ENCODE data around the gene TLE1.

TLE1 gene

DNA sequence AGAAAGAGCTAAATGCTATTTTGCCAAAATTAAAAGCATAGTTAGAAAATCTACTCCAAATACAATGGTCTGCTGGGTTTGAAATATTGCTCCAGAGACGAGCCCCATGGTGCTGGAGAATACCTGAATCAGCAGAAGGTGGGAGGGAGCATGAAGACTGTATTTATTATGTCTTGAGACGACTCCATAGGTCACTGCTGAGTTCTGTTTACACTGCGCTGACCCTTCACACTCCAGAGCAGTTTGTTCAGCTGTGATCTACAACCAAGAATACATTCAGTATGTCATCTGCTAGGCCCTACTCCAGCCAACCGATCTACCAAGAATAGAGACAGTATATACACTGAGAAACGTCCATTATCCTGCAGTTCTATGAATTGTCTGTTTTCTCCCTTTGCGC, 150.5 kb downstream of the TLE1 start:
- DNase-seq = no peak

DNA sequence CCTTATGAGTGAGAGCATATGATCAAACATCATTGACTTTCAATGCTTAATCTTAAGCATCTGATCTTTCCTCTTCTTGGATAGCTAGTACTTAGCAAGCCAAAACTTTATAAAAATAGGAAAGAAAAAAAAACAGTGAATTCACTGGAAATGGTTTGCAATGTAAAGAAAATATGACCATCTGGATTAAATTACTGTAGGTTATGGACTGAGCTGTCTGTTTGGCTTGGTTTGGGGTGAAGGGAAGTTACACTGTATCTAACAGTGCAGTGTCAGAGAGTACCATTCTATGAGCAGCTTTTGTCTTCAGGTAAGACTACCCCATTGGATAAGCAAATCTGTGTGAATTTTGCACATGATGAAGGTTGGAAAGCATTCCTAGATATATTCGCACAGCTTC, 151.4 kb downstream of the TLE1 start:
- DNase-seq = no peak

DNA sequence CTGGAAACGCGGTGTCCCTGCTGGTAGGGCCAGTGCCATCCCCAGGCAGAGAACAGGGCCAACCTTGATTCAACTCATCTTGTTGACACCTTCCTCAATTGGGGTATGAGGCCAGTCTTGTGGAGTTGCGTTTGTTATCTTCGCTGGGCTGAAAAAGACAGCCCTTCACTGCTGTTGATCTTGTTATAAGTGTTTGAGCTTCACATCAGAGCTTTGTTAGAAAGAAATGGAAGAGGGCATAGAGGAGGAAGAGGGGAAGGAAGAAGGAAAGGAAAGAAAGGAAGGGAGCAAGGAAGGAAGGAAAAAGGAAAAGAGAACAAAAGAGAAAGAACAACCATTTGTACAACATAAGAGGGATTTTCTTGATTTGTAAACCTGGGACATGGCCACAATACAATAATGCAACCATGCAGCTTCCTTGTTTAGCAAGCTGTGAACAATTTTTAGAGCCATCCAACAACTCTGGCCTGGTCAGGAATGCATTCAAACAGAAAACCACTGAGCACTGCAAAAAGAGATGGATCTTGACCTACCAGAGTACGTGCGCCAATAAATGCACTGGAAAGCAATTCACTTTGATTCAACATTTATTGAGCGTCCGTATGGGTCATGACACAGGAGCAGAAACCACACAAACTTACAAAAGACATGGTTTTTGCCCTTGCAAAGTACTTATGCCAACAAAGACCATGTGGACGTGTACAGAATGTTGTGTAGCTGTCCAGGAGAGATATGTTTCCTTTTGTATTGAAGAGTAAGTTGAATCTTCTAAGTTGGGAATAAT, 152.9 kb downstream of the TLE1 start:
- no peak for DNase-seq

- DNase-seq = no peak
These were observed 153.7 kb downstream of the TLE1 start for GRCh38 chr9:81535542-81536241.

DNA sequence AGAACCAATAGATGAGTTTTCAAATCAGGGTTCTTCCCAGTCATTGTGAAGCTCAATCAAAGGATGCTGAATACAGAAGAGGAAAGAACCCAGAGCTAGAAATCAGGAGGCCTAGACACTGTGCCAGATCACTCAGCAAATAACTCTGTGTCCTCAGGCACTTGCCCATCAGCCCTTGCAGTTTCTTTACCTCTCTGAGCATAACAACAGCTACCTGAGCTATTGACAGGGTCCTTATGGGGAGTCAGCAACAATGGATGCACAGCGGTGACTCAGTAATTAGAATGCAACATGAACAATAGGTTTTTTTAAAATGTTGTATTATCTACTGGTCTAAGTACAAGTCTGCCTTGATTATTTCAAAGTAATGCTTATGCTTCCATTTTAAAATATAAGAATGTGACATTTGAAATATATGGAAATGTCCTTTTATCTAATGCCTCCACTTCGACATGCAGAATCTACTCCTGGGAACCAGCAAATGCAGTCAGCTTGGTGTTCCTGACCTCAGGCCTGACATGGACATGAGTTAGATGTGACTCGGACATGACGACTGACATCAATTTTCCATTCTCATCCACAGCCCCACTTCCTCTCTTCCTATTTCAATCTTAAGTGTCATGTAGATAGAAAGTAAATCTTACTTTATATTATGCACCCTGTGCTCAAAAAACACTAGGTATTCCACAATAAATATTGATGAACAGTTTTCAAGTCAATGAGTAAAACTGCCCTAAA, 155.0 kb downstream of the TLE1 start:
- DNase-seq = no peak

Measured in stimulated activated CD4-positive, alpha-beta T cell treated with anti-CD3 and anti-CD28 coated beads, Interleukin-15, amount 100 ng/mL, for 24 hours (primary cell).